ENCODE measurements around the gene URAD.
"Not testable (repeated sequence)": the region's sequence is repeated elsewhere in the genome, so short reads cannot be mapped to it uniquely, and the experiment has no call there.

Gene URAD

GRCh38 chr13:28012383-28012782, 23.9 kb upstream of the URAD start:
- no peak overlapping the region for H3K4me3 ChIP-seq (ENCODE audit: low read depth, low read length)
- TF ChIP-seq CTCF (conservative IDR thresholded peaks at IDR 0.05; ENCODE audit: low read depth, low read length), result no peak
- no peak for DNase-seq (ENCODE audit: low read depth)

- DNase-seq (ENCODE audit: low read depth), result no peak
- TF ChIP-seq CTCF (conservative IDR thresholded peaks at IDR 0.05; ENCODE audit: low read depth, low read length), result no peak
These were observed 21.6 kb upstream of the URAD start for GRCh38 chr13:28010046-28010445.

GRCh38 chr13:28005016-28005415, 16.5 kb upstream of the URAD start:
- DNase-seq (ENCODE audit: low read depth); H3K4me3 ChIP-seq (ENCODE audit: low read depth, low read length): not testable (repeated sequence)

More at GRCh38 chr13:28010046-28010445, 21.6 kb upstream of the URAD start:
- no peak overlapping the region for H3K4me3 ChIP-seq (ENCODE audit: low read depth, low read length)

GRCh38 chr13:28002886-28003698, 14.6 kb upstream of the URAD start:
- H3K4me3 ChIP-seq (ENCODE audit: low read depth, low read length), result no peak overlapping the region
- DNase-seq (ENCODE audit: low read depth), result no peak
- no peak for TF ChIP-seq CTCF (conservative IDR thresholded peaks at IDR 0.05; ENCODE audit: low read depth, low read length)

GRCh38 chr13:28001837-28002473, 13.5 kb upstream of the URAD start:
- no peak for DNase-seq (ENCODE audit: low read depth)
- no peak overlapping the region for H3K4me3 ChIP-seq (ENCODE audit: low read depth, low read length)
- TF ChIP-seq CTCF (conservative IDR thresholded peaks at IDR 0.05; ENCODE audit: low read depth, low read length), result no peak

- DNase-seq (ENCODE audit: low read depth), result no peak
- no peak for TF ChIP-seq CTCF (conservative IDR thresholded peaks at IDR 0.05; ENCODE audit: low read depth, low read length)
- no peak overlapping the region for H3K4me3 ChIP-seq (ENCODE audit: low read depth, low read length)
These were observed 12.6 kb upstream of the URAD start for GRCh38 chr13:28001049-28001448.

GRCh38 chr13:28000567-28000966, 12.1 kb upstream of the URAD start:
- no peak for DNase-seq (ENCODE audit: low read depth)
- H3K4me3 ChIP-seq (ENCODE audit: low read depth, low read length), result no peak overlapping the region

More at GRCh38 chr13:28000567-28000966, 12.1 kb upstream of the URAD start:
- TF ChIP-seq CTCF (conservative IDR thresholded peaks at IDR 0.05; ENCODE audit: low read depth, low read length), result no peak
